Measurements from ENCODE around the gene ATRNL1.

The ATRNL1 gene

DNA sequence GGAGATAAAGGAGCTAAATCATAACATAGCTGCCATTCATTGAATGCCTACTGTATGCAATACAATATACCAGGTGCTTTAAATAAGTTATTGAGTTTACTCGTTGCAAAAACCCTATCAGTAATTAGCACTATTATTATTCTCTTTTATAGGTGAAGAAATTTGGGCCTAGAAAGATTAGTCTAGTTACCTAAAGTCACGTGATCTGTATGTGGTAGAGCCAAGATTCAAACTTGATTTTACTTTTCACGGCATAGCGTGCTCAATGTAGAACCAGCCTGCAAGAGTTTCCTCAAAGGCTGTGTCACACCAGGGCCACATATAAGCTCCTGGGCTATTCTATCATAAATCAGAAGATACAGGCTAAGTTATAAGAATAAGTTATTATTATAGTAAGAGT, 740.0 kb downstream of the ATRNL1 start:
- DNase-seq (ENCODE audit: low read depth): no peak

DNA sequence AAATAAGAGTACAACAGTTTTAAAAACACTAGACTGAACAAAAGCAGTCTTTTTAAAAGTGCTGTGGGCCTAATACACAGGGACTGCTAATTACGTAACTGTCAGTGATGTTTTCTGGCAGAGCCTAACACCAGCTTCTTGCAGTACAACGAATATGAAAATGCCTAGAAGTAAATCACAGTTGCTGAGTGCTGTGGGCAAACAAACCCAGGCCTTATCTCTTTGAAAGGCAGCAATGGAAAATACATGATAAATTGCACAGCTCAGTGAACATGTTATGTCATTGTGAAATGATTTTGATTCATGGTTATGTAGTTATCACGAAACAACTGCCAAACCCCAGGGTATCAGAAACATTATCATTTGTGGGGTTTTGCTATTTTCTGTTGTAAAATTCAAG, 751.4 kb downstream of the ATRNL1 start:
- peak; percentile 93 for DNase-seq (ENCODE audit: low read depth)

DNA sequence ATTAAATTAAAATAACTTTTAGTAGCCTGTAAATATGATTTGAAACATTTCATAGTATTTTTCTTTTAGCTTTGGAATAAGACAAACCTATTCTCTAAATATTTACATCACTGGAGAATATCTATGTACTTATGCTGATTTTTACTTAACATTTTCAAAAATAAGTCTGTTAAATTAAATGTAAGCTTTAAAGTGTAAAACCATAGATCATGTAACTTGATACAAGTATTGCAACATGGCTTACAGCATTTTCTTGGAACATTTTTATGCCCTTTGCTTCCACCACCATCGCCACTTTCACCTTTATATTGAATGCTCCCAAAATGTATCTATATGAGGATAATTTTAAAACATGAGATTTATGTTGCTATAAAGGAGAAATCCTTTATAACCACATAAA, 752.8 kb downstream of the ATRNL1 start:
- DNase-seq (ENCODE audit: low read depth): no peak

DNA sequence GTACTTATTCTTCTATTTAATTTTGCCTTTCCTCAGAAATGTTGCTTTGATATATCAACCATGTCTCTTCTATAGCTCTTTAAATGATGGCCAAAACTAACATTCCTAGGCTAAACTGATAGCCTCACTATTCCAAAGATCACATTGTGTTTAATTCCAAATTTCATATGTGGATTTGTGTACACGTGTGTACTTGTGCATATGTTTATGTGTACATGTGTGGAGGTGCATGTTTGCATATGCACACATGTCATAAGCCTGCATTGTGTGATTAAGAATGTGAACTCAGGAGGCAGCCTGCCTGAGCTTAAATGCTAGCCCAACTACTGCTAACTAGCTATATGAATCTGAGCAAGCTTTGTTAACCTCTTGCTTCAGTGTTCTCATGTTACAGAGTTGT, 753.4 kb downstream of the ATRNL1 start:
- DNase-seq (ENCODE audit: low read depth): no peak

DNA sequence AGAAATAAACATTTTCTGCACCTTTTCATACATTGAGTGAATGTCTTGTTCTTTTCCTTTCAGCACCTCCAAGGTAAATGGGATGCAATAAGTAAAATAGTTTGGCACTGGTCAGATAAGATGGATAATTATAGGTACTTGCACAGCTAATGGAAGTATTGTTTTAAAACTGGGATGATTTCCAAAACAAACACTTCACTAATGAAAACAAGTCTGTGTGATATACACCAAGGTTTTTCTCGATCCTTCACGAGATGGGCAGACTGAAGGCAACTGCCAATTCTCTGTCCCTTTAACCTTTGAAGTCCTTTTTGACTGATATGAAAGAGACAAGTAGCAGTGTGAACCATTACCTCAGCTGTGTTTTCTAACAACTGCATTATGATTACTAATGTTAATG, 756.0 kb downstream of the ATRNL1 start:
- DNase-seq (ENCODE audit: low read depth): no peak

DNA sequence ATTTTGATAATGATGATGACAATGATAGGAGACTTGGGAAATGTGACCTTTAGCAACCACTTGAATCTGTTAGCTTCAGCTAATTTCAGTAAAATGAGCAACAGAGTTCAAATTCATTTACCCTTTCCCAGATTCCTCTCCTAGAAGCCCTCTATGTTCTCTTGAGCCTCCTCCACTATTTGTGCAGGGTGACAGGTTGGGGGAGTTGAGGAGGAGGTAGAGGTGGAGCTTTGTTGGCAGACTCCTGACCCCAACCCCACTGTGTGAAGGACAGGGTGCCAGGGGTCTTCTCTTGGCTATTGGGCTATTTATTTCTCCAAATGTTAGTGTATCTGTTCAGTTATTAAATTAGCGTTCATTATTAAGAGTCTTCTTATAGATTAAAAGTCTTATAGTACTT, 757.5 kb downstream of the ATRNL1 start:
- DNase-seq (ENCODE audit: low read depth): no peak

DNA sequence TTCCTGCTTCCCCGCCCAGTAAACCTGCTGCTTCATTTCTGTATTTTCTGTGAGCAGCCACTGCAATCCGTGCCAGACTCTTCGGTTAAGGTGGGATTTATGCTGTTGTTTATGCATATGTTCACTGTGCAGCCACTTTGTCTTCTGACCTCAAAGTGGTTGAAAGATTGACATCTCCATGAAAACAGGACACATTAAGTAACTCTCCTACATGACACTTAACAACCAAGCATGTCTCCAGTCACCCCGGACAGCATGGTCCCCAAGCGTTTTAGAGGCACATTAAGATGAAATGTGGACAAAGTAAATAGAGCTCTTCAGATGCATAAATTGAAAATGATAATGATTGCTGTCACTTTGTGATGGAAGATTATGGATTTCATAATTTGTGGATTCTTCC, 758.5 kb downstream of the ATRNL1 start:
- no peak for DNase-seq (ENCODE audit: low read depth)

DNA sequence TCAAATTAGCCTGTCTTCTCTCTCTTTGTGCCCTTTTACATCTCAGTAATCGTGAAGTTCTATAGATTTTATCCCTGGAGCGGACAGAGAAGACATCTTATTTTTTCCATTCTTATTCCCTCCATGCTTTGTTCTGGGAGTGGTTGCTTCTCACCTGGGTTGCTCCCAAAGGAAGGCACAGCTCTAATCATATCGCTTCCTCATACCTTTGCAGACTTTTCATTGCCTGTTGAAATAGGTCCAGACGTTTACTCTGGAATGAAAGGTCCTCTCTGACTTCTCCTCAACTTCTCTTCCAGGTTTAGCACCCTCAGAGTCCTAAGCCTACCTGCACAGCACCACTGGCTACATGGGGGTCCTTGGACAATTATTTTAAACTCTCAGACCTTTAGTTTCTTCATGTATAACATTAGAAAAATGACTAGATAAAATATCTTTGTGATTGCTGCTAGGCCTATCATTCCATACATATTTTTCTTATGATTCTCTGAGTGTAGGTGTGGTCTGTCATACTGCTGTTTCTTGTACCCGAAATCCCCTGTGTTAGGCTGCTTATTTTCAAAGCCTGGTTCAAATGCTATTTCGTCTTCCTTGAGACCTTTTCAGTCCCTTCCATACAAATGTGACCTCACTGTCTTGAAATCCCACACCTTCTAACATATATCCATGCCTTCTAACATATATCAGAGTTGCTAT, 761.7 kb downstream of the ATRNL1 start:
- peak; percentile 21 for DNase-seq (ENCODE audit: low read depth)

DNA sequence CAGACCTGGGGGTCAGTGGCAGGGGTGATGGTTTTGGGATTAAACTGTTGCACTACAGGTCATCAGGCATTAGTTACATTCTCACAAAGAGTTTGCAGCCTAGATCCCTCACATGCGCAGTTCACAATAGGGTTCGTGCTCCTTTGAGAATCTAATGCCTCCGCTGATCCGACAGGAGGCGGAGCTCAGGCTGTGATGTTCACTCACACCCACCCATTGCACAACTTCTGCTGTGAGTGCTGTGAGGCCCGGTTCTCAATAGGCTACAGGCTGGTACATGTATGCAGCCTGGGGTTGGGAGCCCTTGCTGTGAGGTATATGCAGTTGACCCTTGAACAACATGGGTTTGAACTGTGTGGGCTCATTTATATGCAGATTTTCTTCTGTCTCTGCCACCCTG, 763.4 kb downstream of the ATRNL1 start:
- DNase-seq (ENCODE audit: low read depth): peak; percentile 45

DNA sequence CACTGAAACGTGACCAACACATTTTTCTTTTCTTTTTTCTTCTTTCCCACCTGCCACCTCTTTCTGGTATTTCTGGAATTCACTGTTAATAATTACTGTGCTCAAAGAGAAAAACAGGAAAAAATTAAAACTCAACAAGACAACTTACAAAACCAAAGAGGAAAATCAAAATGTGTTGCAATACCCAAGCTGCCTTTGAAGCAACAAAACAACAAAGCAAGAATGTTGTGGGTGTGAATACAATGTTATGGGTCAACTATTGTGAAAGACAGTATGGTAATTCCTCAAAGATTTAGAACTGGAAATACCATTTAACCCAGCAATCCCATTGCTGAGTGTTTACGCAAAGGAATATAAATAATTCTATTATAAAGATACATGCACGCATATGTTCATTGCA, 764.7 kb downstream of the ATRNL1 start:
- DNase-seq (ENCODE audit: low read depth): peak; percentile 86

DNA sequence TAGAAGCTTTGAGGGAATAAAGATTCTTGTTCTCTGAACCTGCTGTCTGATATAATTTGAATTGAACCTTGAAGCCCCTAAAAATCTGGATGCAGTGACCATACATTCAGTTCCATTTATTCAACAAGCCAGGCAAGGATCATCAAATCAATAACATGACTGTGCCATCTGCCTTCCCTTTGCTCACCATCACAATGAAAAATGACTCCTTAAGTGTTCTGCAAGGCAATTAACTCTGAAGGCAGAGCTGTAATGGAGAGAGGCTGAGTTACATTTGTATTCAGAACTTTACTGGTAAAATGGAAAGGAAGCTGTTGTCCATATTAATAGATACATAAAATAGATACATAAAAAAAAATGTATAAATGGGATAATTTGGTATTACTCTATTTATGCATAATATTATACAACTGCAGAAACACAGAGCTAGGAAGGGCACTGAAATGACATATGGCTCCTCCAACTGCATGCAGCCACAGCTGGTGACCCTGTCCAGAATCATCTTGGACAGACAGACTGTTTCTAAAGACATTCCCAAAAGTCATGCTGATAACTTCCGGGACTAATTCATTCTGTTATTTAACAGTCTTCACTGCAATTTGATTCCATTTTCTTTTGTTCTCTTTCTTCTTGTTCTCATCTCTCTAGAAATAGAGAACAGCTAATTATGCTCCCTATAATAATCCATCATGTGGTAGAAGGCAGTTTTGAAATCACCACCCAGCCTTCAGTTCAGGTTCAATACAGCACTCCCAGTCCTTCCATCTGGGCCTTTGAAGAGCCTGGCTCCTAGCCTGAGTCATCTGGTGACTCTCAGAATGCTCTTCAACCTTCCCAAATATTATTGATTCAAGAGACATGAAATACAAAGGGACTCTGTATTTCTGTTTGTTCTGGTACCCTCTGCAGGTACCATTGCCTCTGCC, 767.3 kb downstream of the ATRNL1 start:
- DNase-seq (ENCODE audit: low read depth): no peak

DNA sequence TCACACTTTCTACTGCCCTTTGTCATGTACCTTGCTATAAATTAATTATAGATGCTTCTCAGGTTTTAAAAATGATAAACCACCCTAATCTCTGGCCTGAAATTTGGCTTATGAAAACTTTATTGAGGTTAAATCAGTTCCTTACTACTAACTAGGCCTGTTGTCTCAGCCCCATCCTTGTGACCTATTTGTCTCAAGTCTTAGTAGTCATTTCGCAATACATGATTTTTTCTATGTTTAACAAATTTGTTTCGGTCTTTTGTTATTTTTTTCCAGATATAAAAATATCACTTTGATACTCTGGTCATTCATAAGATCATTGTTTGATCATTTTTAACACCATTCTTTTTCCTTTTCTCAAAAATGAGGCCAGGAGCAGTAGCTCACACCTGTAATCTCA, 768.3 kb downstream of the ATRNL1 start:
- peak; percentile 57 for DNase-seq (ENCODE audit: low read depth)

DNA sequence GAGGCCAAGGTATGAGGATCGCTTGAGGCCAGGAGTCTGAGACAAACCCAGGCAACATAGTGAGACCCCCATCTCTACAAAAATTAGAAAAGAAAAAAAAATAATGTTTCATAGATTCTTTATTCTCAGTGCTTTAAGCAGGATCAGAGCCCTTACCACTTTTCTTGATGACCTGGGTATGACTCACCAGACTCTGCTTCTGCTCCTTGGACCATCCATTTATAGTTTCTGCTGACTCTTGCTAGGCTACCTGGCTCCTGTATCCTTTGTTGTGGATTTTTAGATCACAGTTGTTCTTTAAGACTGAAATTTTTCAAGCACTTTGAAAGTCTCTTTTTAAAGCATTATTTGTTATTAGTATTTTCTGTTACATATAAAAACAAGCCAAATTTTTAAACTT, 768.7 kb downstream of the ATRNL1 start:
- peak; percentile 59 for DNase-seq (ENCODE audit: low read depth)

DNA sequence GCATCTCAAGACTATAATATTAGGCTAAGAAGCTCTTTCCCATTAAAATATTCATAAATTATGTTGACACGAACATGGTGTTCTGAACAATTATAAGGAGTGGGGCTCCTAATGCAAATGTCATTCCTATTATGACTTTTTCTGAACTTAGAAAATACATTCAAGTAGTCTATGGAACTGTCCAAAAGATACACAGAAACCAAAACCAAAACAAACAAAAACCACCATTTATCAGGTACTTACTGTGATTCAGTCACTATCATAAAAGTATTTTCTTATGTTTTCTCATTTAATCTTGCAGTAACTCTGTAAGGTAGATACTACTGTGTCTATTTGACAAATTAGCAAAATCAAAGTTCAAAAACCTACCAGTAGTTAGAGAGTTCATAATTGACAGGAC, 773.0 kb downstream of the ATRNL1 start:
- DNase-seq (ENCODE audit: low read depth): no peak

DNA sequence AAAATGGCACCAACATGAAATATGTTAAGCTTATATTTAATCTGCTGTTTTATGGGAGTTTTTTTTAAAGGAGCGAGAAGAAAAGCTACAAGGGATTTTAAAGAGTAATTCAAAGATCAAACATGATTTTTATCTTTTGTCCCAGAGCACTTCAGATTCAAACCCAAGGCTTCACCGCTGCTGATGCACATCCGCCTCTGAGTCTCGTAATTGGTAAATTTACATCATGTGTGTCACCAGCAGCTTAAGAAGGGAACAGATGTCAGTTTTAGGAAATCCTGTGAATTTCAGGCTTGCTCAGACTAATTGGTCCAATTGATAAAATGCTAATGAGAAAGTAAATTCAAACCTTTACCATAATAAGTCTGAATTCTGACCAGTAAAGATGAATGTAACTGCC, 773.5 kb downstream of the ATRNL1 start:
- DNase-seq (ENCODE audit: low read depth): no peak

DNA sequence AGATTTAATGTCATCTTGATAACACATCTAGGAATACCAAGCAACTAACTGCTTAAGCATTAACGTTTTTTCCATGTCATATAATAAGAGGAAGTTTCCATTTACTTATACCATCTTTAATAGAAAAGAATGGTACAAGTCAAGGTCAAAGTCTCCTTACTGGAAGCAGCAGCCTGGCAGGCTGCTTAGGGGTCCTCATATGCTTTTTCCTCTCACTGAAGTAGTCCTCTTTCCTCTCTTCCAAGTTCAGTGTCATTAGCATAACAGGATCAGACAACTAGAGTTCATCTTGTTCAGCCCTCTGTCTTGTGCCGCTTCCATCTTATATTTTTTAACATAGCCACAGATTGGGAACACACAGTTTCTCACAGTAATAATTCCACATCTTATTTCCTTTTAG, 774.1 kb downstream of the ATRNL1 start:
- no peak for DNase-seq (ENCODE audit: low read depth)

DNA sequence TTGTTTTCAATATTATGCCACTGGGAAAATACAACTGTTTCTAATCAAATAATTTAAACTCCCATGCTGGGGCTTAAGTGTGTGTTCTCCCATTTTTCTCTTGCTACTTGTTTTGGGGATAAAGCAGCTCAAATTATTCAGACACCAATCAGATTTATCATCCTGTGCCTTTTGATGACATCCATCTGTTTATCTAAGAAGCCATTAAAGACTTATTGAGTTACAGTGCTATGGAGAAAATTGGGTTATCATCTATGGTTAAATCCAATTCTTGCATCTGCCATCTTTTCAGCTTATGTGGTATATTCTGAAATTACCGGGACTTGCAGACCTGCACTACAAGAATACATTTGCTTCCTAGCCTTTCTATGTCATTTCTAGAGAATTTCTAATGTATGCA, 778.7 kb downstream of the ATRNL1 start:
- DNase-seq (ENCODE audit: low read depth): no peak

DNA sequence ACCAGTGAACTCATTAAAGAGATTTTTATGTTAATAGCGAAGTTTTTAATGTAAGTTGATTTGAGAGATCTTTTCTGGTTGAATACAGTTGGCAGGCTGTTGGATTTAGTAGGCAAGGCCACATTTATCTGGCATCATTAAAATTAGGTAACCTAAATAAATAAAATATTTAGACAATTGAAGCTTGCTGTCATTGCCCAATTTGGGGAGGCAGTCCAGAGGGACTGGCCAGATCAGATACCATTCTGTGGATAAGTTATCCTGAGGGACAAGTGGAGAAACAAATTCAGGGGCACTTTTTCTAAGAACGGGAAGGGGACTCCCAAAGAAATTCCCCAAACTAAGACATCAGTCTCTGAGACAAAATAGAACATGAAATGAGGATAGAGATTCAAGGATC, 782.0 kb downstream of the ATRNL1 start:
- no peak for DNase-seq (ENCODE audit: low read depth)

DNA sequence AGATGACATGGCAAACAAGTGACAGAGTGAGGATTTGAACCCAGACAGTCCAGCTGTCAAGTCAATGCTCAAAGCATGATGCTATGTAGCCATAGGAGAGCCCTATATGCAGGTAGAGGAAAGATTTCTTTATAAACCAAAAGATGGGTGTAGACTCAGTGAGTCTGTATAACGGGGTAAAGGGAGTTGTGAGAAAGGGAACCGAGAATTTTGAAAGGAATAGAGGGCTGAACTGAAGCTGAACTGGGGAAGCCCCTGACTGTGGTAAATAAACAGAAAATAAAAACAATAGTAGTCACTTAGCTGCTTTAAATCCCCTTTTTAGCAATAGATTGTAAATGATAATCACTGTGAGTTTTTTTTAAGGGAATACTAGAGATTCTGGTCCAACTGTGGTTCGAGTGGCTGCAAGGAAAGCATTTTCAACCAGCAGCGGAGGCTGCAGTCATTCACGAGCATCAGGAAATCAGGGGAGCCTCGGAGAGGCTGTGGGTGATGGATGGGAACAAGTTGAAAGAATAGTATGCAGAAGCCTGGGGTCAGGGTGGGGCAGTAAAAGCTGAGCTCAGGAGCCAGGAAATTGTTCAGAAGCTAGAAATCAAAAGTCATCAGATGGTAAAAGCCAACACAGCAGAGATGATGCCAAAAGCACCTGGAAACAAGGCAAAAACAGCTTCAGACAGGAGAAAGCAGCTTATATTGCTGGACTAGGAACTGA, 786.4 kb downstream of the ATRNL1 start:
- no peak for DNase-seq (ENCODE audit: low read depth)

DNA sequence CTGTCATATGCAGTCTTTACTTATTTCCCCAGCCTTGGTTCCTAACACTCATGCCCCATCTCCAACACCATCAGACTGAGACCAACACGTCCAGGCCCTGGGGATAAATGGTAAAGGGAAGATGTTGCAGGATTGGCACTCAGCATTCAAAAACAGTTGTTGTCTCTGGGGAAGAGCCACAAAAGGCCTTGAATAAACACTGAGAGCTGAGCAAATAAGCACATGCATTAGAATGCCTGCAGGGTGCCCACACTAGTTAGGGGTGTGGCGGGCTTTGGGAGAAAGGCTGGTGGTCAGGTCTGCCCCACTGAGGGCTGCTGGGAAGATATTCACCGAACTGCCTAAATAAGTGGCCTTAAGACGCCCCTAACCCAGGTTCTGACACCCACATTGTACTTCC, 788.9 kb downstream of the ATRNL1 start:
- DNase-seq (ENCODE audit: low read depth): no peak

DNA sequence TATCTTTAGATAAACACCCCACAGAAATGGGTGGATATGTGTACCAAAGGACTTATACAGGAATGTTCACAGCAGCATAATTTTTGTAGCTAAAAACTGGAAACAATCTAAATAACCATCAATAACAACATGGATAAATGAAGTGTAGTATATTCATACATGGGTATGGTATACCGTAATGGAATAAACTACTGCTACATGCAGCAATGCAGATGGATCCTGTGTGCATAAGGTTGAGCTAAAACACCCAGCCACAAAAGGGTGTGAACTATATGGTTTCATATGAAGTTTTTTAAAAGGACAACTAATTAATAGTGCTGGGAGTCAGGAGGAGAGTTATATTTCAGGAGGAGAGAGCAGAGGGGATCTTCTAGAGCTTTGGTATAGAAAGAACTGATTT, 790.2 kb downstream of the ATRNL1 start:
- no peak for DNase-seq (ENCODE audit: low read depth)

DNA sequence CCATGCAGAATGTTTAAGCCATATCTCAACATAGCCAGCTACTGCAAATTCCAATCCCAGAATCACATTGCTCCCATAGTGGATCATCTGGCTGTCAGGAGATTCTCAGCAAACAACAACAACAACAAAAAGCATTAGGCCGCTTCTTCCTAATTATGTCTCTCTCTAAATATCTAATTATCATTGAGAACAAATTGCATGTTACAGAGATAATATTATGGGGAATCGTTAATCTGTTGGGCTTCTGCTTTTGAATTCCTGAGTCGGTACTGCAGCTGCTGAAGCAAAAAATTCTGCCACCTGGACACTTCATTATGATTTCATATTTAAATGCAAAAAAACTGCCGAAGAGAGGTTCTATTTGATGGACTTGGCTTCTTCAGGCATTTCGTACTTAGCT, 791.2 kb downstream of the ATRNL1 start:
- no peak for DNase-seq (ENCODE audit: low read depth)

DNA sequence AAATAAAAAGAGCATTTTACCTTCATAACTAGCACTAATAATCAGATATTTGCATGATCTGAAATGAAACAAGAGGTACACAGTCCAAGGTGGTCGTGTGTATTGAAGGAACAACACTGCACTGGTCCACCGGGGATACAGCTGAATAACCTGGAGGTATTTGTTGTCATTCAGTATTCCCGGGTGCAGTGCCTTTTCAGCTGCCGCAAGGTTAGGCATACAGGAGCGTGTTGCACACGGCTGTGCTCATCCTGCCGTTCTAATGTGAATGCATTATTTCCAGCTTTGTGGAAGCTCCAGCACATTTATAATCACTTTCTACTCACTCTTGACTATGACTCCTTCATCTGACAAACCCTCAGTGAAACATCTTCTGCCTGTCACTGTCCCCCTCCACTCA, 802.0 kb downstream of the ATRNL1 start:
- DNase-seq (ENCODE audit: low read depth): no peak

Measured in amniotic epithelial cell (primary cell).